Astrocyte (in vitro differentiated cells and primary cell): ENCODE data around the gene KDSR. TPM values are rescaled to one million over a fixed set of nuclear protein-coding genes. Genes with fewer than 3 reads are reported as not detected.

Source experiments
- DNase-seq: peaks from one replicate; pipeline ENCODE4 v3.0.0-alpha.2; 2010; ENCODE audit warnings: low read depth
- FAIRE-seq: peaks from 2 replicates; lab custom pipeline; 2011; peaks lifted over from hg19 to GRCh38; lab: Jason Lieb, UNC
- H2AFZ ChIP-seq: 2 replicates; pipeline ENCODE4 v1.6.0; 2012; ENCODE audit warnings: low read depth, low read length, inconsistent platforms
- H3K27ac ChIP-seq: 2 replicates; pipeline ENCODE4 v1.5.1; 2011; ENCODE audit warnings: low read depth, low read length, inconsistent platforms
- H3K27me3 ChIP-seq: 2 replicates; pipeline ENCODE4 v1.6.0; 2011; ENCODE audit warnings: low read length, inconsistent platforms; ENCODE audit not compliant: insufficient read depth
- H3K36me3 ChIP-seq: 2 replicates; pipeline ENCODE4 v1.5.1; 2011; ENCODE audit warnings: low read length, inconsistent platforms; ENCODE audit not compliant: insufficient read depth
- H3K4me1 ChIP-seq: 2 replicates; pipeline ENCODE4 v1.5.1; 2011; ENCODE audit warnings: low read length, inconsistent platforms; ENCODE audit not compliant: insufficient read depth
- H3K4me2 ChIP-seq: 2 replicates; pipeline ENCODE4 v1.6.0; 2012; ENCODE audit warnings: low read length, inconsistent platforms
- H3K4me3 ChIP-seq: 2 replicates; pipeline ENCODE4 v1.5.1; 2011; ENCODE audit warnings: low read depth, mild to moderate bottlenecking, low read length, inconsistent platforms; ENCODE audit not compliant: insufficient read depth
- H3K79me2 ChIP-seq: 2 replicates; pipeline ENCODE4 v1.6.0; 2012; ENCODE audit warnings: mild to moderate bottlenecking, low read length, inconsistent platforms; ENCODE audit not compliant: insufficient read depth
- H3K9ac ChIP-seq: 2 replicates; pipeline ENCODE4 v1.6.0; 2012; ENCODE audit warnings: mild to moderate bottlenecking, low read length, inconsistent platforms
- H3K9me3 ChIP-seq: 2 replicates; pipeline ENCODE4 v1.5.1; 2012; ENCODE audit warnings: low read depth, mild to moderate bottlenecking, low read length, inconsistent platforms; ENCODE audit not compliant: insufficient read depth
- H4K20me1 ChIP-seq: 2 replicates; pipeline ENCODE4 v1.6.0; 2012; ENCODE audit warnings: low read length, inconsistent platforms; ENCODE audit not compliant: insufficient read depth
- H3K27ac Mint-ChIP-seq: one replicate; pipeline ENCODE4 v1.8.0; 2021; ENCODE audit warnings: mild to moderate bottlenecking, mixed read lengths; ENCODE audit not compliant: unreplicated experiment
- H3K27me3 Mint-ChIP-seq: one replicate; pipeline ENCODE4 v1.8.0; 2021; ENCODE audit warnings: low read depth, mixed read lengths; ENCODE audit not compliant: unreplicated experiment
- H3K36me3 Mint-ChIP-seq: one replicate; pipeline ENCODE4 v1.8.0; 2021; ENCODE audit warnings: low read depth, mixed read lengths; ENCODE audit not compliant: unreplicated experiment
- H3K4me1 Mint-ChIP-seq: one replicate; pipeline ENCODE4 v1.8.0; 2021; ENCODE audit warnings: low read depth, mixed read lengths; ENCODE audit not compliant: unreplicated experiment
- H3K4me3 Mint-ChIP-seq: one replicate; pipeline ENCODE4 v1.8.0; 2021; ENCODE audit warnings: mild to moderate bottlenecking, moderate library complexity, mixed read lengths; ENCODE audit not compliant: unreplicated experiment
- H3K9me3 Mint-ChIP-seq: one replicate; pipeline ENCODE4 v1.8.0; 2021; ENCODE audit warnings: mild to moderate bottlenecking, mixed read lengths; ENCODE audit not compliant: unreplicated experiment
- EZH2 ChIP-seq: IDR thresholded peaks from 2 replicates; pipeline ENCODE4 v1.6.1; 2012; ENCODE audit warnings: mild to moderate bottlenecking, low read length, inconsistent platforms; ENCODE audit not compliant: insufficient read depth
- total RNA-seq: library from RNA; stranded (reverse); gene quantifications from 2 replicates; pipeline ENCODE4 v1.2.1, GENCODE V29; 2021
- TF ChIP-seq, protein P1 (sequence below): IDR thresholded peaks from 2 replicates; pipeline ENCODE4 v1.5.1; 2011; ENCODE audit warnings: low read depth, mild to moderate bottlenecking, inconsistent platforms, low read length, moderate library complexity; ENCODE audit not compliant: insufficient read depth

Gene KDSR
- total RNA-seq, 1 donor from 2014 or later: 43.7 TPM

- Histone ChIP-seq H3K4me1 (no peaks in the 10 kb centered on the region), H3K9me3 (no peaks in the 10 kb centered on the region), H3K9ac (no peak overlapping the region), H3K4me3 (no peak overlapping the region), H4K20me1 (no peaks in the 10 kb centered on the region), H3K27ac (no peak overlapping the region), H3K4me2 (no peak overlapping the region), H3K36me3 (peaks cover 33% of the 10 kb centered on the region), H3K79me2 (no peaks in the 10 kb centered on the region), H3K27me3 (no peaks in the 10 kb centered on the region), H2AFZ (no peak overlapping the region)
- no peak overlapping the region for H3K4me3 Mint-ChIP-seq
- H3K27ac Mint-ChIP-seq: no peak overlapping the region
- peaks cover 3% of the 10 kb centered on the region for H3K36me3 Mint-ChIP-seq
- DNase-seq (no peak), FAIRE-seq (no peak)
- no peaks in the 10 kb centered on the region for H3K4me1 Mint-ChIP-seq
- H3K9me3 Mint-ChIP-seq: no peaks in the 10 kb centered on the region
- TF ChIP-seq EZH2: no peak
- TF ChIP-seq, protein P1, sequence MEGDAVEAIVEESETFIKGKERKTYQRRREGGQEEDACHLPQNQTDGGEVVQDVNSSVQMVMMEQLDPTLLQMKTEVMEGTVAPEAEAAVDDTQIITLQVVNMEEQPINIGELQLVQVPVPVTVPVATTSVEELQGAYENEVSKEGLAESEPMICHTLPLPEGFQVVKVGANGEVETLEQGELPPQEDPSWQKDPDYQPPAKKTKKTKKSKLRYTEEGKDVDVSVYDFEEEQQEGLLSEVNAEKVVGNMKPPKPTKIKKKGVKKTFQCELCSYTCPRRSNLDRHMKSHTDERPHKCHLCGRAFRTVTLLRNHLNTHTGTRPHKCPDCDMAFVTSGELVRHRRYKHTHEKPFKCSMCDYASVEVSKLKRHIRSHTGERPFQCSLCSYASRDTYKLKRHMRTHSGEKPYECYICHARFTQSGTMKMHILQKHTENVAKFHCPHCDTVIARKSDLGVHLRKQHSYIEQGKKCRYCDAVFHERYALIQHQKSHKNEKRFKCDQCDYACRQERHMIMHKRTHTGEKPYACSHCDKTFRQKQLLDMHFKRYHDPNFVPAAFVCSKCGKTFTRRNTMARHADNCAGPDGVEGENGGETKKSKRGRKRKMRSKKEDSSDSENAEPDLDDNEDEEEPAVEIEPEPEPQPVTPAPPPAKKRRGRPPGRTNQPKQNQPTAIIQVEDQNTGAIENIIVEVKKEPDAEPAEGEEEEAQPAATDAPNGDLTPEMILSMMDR: no peak
- H3K27me3 Mint-ChIP-seq: no peaks in the 10 kb centered on the region
Observed at GRCh38 chr18:63329431-63330145, 37.4 kb downstream of the KDSR start.

DNA sequence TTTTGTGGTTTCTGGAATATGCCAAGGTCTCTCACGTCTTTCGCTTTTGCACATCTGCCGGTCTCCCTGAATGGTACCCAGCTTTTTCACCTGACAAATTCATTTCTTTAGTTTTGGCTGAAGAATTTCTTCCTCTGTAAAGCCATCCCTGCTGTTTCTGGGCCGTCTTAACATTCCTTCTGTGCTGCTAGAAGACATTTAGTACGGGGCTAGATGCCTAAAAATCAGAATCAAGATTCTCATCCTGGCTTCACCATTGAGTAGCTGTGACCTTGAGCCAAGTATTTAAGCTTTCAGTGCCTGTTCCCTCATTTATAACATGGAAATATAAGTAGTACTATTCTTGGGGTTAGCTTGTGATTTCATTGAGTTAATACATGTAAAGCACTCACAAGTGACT lies 41.0 kb downstream of the KDSR start:
- H3K4me1 Mint-ChIP-seq: peaks cover 4% of the 10 kb centered on the region
- H2AFZ ChIP-seq: no peak overlapping the region
- H3K4me3 Mint-ChIP-seq: no peak overlapping the region
- H3K9me3 Mint-ChIP-seq: no peaks in the 10 kb centered on the region
- H3K9me3 ChIP-seq: no peaks in the 10 kb centered on the region
- FAIRE-seq (no peak), DNase-seq (no peak)
- no peak overlapping the region for H3K27ac ChIP-seq
- no peak overlapping the region for H3K4me2 ChIP-seq
- no peak overlapping the region for H3K4me3 ChIP-seq
- H3K27me3 Mint-ChIP-seq: peaks cover 3% of the 10 kb centered on the region
- H3K36me3 ChIP-seq: peaks cover 9% of the 10 kb centered on the region
- no peaks in the 10 kb centered on the region for H3K27me3 ChIP-seq
- peaks cover 2% of the 10 kb centered on the region for H3K4me1 ChIP-seq
- no peaks in the 10 kb centered on the region for H3K79me2 ChIP-seq
- no peak overlapping the region for H3K27ac Mint-ChIP-seq
- no peaks in the 10 kb centered on the region for H3K36me3 Mint-ChIP-seq
- H4K20me1 ChIP-seq: no peaks in the 10 kb centered on the region
- H3K9ac ChIP-seq: no peak overlapping the region
- no peak for TF ChIP-seq EZH2

DNA sequence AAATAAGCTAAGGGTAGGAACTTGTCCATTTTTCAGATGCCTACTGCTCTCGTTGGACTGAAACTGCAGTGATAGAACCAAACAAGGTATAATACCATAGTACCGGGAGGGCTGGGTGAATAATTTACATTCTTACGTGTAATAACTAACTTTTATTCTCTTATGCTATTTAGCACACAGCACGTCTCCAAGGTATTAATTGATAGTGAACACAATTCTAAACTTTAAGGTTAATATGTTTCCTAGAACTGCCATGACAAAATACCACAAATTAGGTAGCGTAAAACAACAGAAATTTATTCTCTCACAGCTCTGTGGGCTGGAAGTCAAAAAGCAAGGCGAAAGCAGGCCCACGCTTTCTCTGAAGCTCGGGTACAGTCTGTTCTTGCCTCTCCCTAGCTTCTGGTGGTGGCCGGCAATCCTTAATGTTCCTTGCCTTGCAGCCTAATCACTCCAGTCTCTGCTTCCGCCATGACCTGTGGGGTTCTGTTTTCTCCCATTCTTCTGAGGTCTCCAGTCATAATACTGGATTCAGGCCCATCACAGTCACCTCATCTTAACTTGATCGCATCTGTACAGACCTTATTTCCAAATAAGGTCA lies 41.8 kb downstream of the KDSR start:
- FAIRE-seq: no peak
- H4K20me1 ChIP-seq: no peaks in the 10 kb centered on the region
- Mint-ChIP-seq H3K36me3 (no peaks in the 10 kb centered on the region), H3K4me1 (peaks cover 4% of the 10 kb centered on the region), H3K27me3 (peaks cover 3% of the 10 kb centered on the region), H3K4me3 (no peak overlapping the region), H3K27ac (no peak overlapping the region), H3K9me3 (no peaks in the 10 kb centered on the region)
- H3K27me3 ChIP-seq: no peaks in the 10 kb centered on the region
- peaks cover 7% of the 10 kb centered on the region for H3K4me1 ChIP-seq
- DNase-seq: no peak
- no peak overlapping the region for H3K4me3 ChIP-seq
- H3K9ac ChIP-seq: no peak overlapping the region
- H2AFZ ChIP-seq: no peak overlapping the region
- no peaks in the 10 kb centered on the region for H3K79me2 ChIP-seq
- H3K27ac ChIP-seq: no peak overlapping the region
- no peak overlapping the region for H3K4me2 ChIP-seq
- H3K36me3 ChIP-seq: peaks cover 6% of the 10 kb centered on the region
- no peaks in the 10 kb centered on the region for H3K9me3 ChIP-seq
- TF ChIP-seq, protein P1: no peak
